HFF-Myc (cell line): ENCODE data around the gene NPRL2.

Experiments
- DNase-seq: peaks from one replicate; pipeline ENCODE4 v3.0.0-alpha.2; 2011; ENCODE audit warnings: low read depth; ENCODE audit errors: extremely low read depth
- H3K4me3 ChIP-seq: replicated peaks from 2 replicates; pipeline ENCODE4 v1.5.1; 2011; ENCODE audit warnings: low read depth, mild to moderate bottlenecking, control low read depth, low read length
- CTCF ChIP-seq: IDR thresholded peaks from 2 replicates; pipeline ENCODE4 v1.5.1; 2012; ENCODE audit warnings: mild to moderate bottlenecking, low read depth, low read length, control low read depth; ENCODE audit errors: missing control alignments

The NPRL2 gene

GRCh38 chr3:50381383-50381782, 30.8 kb upstream of the NPRL2 start:
- no peak overlapping the region for H3K4me3 ChIP-seq
- no peak for DNase-seq
- no peak for TF ChIP-seq CTCF

- no peak for DNase-seq
- no peak for TF ChIP-seq CTCF
- H3K4me3 ChIP-seq, result no peak overlapping the region
Observed at GRCh38 chr3:50380405-50381085, 30.0 kb upstream of the NPRL2 start.

- H3K4me3 ChIP-seq, result no peak overlapping the region
- no peak for TF ChIP-seq CTCF
- DNase-seq, result no peak
Observed at GRCh38 chr3:50378757-50379156, 28.2 kb upstream of the NPRL2 start.

DNA sequence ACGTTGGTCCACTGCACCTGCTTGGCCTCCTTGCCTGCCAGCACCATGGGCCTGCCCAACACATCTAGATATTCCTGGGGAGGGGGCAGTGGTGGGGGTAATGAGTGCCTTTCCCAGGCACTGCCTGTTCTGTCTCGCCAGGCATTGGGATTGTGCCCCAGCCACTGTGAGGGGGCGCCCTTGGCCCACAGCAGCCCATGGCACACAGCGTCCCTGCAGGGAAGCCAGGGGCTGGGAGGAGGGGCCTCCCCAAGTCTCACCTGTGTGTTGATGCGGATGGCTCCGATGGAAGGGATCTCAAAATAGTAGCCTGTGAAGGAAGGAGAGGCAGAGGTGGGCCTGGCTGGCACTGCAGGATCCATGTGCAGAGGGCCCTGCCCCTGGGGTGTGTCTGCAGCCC, 27.4 kb upstream of the NPRL2 start:
- TF ChIP-seq CTCF, result no peak
- H3K4me3 ChIP-seq, result no peak overlapping the region
- no peak for DNase-seq

GRCh38 chr3:50375258-50375931, 24.8 kb upstream of the NPRL2 start:
- peak; percentile 16 for TF ChIP-seq CTCF
- no peak overlapping the region for H3K4me3 ChIP-seq
- no peak for DNase-seq

- TF ChIP-seq CTCF, result no peak
- H3K4me3 ChIP-seq, result no peak overlapping the region
- no peak for DNase-seq
Observed at GRCh38 chr3:50374363-50375257, 24.0 kb upstream of the NPRL2 start.
